Coronary artery (tissue), 2 donors: ENCODE data around the gene FES.

Experiments used
- DNase-seq: peaks from one replicate; pipeline ENCODE4 v3.0.0-alpha.2; 2017; ENCODE audit warnings: low spot score
- H3K27ac ChIP-seq, 2 donors: fragments of 200-600 bp; sonication (generic); one replicate each; pipeline ENCODE4 v1.5.1; 2016 to 2019
- H3K4me3 ChIP-seq: fragments of 200-600 bp; sonication (generic); 2 replicates; pipeline ENCODE4 v1.5.1; 2016; ENCODE audit warnings: mild to moderate bottlenecking, moderate library complexity
- TF ChIP-seq, protein P1 (sequence below): fragments of 200-600 bp; sonication (generic); IDR thresholded peaks from one replicate; pipeline ENCODE4 v1.5.1; 2019; ENCODE audit warnings: antibody characterized with exemption

The FES gene

DNA sequence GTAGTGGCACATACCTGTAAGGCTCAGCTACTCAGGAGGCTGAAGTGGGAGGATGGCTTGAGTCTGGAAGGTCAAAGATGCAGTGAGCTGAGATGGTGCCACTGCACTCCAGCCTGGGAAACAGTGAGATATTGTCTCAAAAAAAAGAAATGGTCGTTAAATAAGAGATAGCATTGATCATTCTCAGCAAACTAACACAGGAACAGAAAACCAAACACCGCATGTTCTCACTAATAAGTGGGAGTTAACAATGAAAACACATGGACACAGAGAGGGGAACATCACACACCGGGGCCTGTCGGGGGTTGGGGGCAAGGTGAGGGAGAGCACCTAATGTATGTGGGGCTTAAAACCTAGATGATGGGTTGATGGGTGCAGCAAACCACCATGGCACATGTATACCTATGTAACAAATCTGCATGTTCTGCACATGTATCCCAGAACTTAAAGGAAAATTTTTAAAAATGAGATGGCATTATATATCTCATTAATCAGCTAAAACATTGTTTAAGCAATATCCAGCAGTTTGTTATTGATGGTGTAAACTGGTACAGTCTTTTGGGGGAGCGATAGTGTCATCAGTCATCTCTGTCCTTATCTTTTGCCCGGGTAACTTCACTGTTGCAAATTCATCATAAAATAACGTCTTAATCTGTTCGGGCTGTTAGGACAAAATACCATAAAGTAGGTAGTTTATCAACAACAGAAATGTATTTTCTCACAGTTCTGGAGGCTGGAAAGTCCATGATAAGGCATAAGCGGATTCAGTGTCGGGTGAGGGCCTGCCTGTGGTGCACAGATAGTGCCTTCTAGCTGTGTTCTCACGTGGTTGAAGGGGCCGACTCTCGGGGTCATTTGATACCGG, 17.1 kb downstream of the FES start:
- DNase-seq: no peak
- Histone ChIP-seq H3K4me3 (peak overlapping the region; percentile 88), H3K27ac (peak overlapping the region; percentile 87 to 96)
- TF ChIP-seq, protein P1, sequence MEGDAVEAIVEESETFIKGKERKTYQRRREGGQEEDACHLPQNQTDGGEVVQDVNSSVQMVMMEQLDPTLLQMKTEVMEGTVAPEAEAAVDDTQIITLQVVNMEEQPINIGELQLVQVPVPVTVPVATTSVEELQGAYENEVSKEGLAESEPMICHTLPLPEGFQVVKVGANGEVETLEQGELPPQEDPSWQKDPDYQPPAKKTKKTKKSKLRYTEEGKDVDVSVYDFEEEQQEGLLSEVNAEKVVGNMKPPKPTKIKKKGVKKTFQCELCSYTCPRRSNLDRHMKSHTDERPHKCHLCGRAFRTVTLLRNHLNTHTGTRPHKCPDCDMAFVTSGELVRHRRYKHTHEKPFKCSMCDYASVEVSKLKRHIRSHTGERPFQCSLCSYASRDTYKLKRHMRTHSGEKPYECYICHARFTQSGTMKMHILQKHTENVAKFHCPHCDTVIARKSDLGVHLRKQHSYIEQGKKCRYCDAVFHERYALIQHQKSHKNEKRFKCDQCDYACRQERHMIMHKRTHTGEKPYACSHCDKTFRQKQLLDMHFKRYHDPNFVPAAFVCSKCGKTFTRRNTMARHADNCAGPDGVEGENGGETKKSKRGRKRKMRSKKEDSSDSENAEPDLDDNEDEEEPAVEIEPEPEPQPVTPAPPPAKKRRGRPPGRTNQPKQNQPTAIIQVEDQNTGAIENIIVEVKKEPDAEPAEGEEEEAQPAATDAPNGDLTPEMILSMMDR: no peak

GRCh38 chr15:90902040-90902839, 17.9 kb downstream of the FES start:
- H3K27ac ChIP-seq: peak overlapping the region; percentile 87 to 96
- H3K4me3 ChIP-seq: peak overlapping the region; percentile 88
- TF ChIP-seq, protein P1: peak; percentile 68
- DNase-seq: peak; percentile 86

DNA sequence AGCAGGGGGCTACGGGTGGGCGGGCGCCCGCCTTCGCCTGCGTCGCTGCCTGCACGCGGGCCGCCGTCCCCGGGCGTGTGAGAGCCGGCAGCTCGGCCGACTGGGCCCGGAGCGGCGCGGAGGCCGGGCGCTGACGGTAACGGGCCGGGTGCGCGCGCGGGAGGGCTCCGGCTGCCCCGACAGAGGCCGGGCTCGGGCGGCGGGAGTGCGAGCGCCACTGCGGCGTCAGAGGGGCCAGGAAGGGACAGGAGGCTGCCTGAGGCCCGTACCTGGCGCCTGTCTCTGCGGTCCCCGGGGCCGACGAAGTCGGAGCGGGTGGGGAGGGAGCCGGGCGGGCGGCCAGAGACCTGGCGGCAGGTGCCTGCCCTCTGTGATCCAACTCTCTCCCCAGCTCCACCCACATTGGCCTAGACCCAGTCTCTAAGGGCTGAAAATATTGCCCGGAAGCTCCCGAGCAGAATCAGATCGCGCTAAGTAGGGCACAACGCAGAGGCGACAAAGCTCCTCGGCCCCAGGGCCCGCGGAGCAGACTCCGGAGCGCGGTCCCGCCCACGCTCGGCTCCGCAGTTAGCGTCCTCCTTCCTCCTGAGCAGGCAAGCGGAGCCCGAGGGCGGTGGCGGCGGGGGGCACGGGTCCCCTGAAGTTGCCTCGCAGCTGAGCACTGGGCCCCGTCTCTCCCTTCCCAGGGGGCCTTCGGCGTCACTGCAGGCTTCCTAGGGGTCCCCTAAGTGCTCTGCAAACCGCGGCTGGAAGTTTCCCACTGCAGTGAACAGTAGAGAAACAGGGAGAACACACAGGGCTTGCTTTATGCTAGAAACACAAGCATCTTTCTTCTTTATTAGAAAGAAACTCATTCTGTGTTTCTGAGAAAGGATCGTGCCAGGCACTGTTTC, 18.8 kb downstream of the FES start, which contains the start of gene MAN2A2:
TSS of gene MAN2A2 (plus strand) at position 463 of the 893 bp plus-strand sequence. CDS start 906 bp downstream, outside the sequence.
- TF ChIP-seq, protein P1: no peak
- no peak for DNase-seq
- Histone ChIP-seq H3K4me3 (peak within 1 kb of the TSS; percentile 88), H3K27ac (peak within 1 kb of the TSS; percentile 87 to 96)

DNA sequence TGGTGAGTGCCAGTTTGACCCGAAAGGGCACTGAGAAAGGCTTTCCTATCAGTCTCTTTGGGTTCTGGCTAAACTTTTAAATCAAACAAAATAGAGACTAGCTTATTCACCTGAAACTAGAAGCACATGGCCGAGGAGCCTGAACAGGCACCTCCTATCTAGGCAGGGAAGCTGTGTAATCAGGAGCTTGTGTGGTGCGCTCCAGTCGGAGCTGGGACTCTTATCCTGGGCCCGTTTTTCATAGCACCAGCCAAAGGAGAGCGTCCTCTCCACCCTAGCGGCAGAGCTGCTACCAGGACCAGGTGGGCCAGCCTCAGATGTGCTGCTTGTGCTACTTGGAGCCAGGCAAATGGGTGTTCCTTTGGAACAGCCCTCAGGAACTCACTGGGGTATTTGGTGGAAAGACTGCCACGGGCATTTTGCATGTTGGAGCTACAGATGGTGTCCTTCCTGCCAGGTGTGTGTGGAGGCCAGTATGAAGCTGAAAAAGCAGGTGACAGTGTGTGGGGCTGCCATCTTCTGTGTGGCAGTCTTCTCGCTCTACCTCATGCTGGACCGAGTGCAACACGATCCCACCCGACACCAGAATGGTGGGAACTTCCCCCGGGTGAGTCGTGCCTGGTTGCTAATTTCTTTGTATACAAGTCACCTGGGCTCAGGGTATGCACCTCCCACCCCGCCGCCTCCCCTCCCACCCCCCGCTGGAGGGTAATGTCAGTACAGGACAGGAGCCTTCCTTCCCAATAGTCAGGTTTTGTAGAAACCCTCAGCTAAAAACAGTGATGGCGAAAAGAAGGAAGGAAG, 19.6 kb downstream of the FES start:
- Histone ChIP-seq H3K4me3 (peak overlapping the region; percentile 88), H3K27ac (peak overlapping the region; percentile 80 to 96)
- DNase-seq: no peak
- TF ChIP-seq, protein P1: no peak

- TF ChIP-seq, protein P1: no peak
- H3K4me3 ChIP-seq: no peak overlapping the region
- no peak for DNase-seq
- H3K27ac ChIP-seq: no peak overlapping the region
Observed at GRCh38 chr15:90904746-90905145, 20.4 kb downstream of the FES start.
